Endodermal cell (in vitro differentiated cells): ENCODE results near the gene SRGAP1. TPM values are rescaled to one million over a fixed set of nuclear protein-coding genes. Genes with fewer than 3 reads are reported as not detected.

Source experiments
- DNase-seq: peaks from one replicate; pipeline ENCODE4 v3.0.0-alpha.2; 2017
- H3K27ac ChIP-seq: 2 replicates; pipeline ENCODE4 v1.5.1; 2013; ENCODE audit warnings: mild to moderate bottlenecking, low read depth, low read length, moderate library complexity
- H3K27me3 ChIP-seq: 2 replicates; pipeline ENCODE4 v1.6.1; 2013; ENCODE audit warnings: mild to moderate bottlenecking, low read length, moderate library complexity; ENCODE audit not compliant: insufficient read depth, control insufficient read depth, poor library complexity, severe bottlenecking
- H3K36me3 ChIP-seq: 2 replicates; pipeline ENCODE4 v1.7.0; 2013; ENCODE audit warnings: mild to moderate bottlenecking, low read length, moderate library complexity; ENCODE audit not compliant: control insufficient read depth, insufficient read depth
- H3K4me1 ChIP-seq: one replicate; pipeline ENCODE4 v1.7.0; 2013; ENCODE audit warnings: low read length; ENCODE audit not compliant: control insufficient read depth, insufficient read depth
- H3K4me3 ChIP-seq: 2 replicates; pipeline ENCODE4 v1.5.1; 2013; ENCODE audit warnings: mild to moderate bottlenecking, low read length, moderate library complexity
- H3K9ac ChIP-seq: 2 replicates; pipeline ENCODE4 v1.6.1; 2013; ENCODE audit warnings: mild to moderate bottlenecking, low read length, moderate library complexity; ENCODE audit not compliant: poor library complexity, severe bottlenecking; ENCODE audit errors: extremely low read depth
- H3K9me3 ChIP-seq: 2 replicates; pipeline ENCODE4 v1.6.1; 2013; ENCODE audit warnings: mild to moderate bottlenecking, low read length, moderate library complexity; ENCODE audit not compliant: control insufficient read depth
- H3K27ac Mint-ChIP-seq: 2 replicates; pipeline ENCODE4 v1.8.0; 2020; ENCODE audit warnings: mixed read lengths
- H3K27me3 Mint-ChIP-seq: 2 replicates; pipeline ENCODE4 v1.8.0; 2021; ENCODE audit warnings: mild to moderate bottlenecking, mixed read lengths; ENCODE audit not compliant: insufficient read depth
- H3K36me3 Mint-ChIP-seq: 2 replicates; pipeline ENCODE4 v1.8.0; 2020; ENCODE audit warnings: low read depth, mixed read lengths
- H3K4me1 Mint-ChIP-seq: 2 replicates; pipeline ENCODE4 v1.8.0; 2020; ENCODE audit warnings: mixed read lengths
- H3K4me3 Mint-ChIP-seq: 2 replicates; pipeline ENCODE4 v1.8.0; 2020; ENCODE audit warnings: mild to moderate bottlenecking, moderate library complexity, mixed read lengths
- H3K9me3 Mint-ChIP-seq: 2 replicates; pipeline ENCODE4 v1.8.0; 2020; ENCODE audit warnings: mild to moderate bottlenecking, mixed read lengths
- CTCF ChIP-seq: fragments of 200-600 bp; sonication (generic); conservative IDR thresholded peaks from 2 replicates; pipeline ENCODE4 v1.5.0; 2021; ENCODE audit warnings: antibody characterized with exemption, mild to moderate bottlenecking
- WGBS, 2 experiments: methylation state at CpG; one replicate each; pipeline versions ENCODE4 v1.1.5 to v1.1.7; 2013; ENCODE audit warnings: missing lambda C conversion rate in 2 of 2, mixed read lengths in 1 of 2; ENCODE audit not compliant: insufficient coverage in 1 of 2, insufficient read length in 1 of 2; 5-methylcytosine and 5-hydroxymethylcytosine counted together
- total RNA-seq, 2 donors: library from RNA; stranded (reverse); fragmentation: NEBNext Ultra II Directional in 1 of 2; extraction: Animal tissue kit (Norgen Biotek cat#: 25700) in 1 of 2; gene quantifications; 2 replicates in 1 of 2; 3 replicates in 1 of 2; pipeline ENCODE4 v1.2.1, GENCODE V29; 2021

Gene SRGAP1
- total RNA-seq, 2 donors from 2014 or later = 10.6 to 13.4 TPM

- H3K4me3 ChIP-seq = no peak overlapping the region
Measured at GRCh38 chr12:63816031-63816430, 28.5 kb upstream of the SRGAP1 start.

GRCh38 chr12:63820427-63820826, 24.1 kb upstream of the SRGAP1 start:
- H3K36me3 Mint-ChIP-seq = no peaks in the 10 kb centered on the region
- H3K9me3 Mint-ChIP-seq = peaks cover 17% of the 10 kb centered on the region
- DNase-seq = no peak
- Histone ChIP-seq H3K4me1 (no peaks in the 10 kb centered on the region), H3K9me3 (peaks cover 24% of the 10 kb centered on the region), H3K36me3 (no peaks in the 10 kb centered on the region), H3K27me3 (no peaks in the 10 kb centered on the region), H3K4me3 (no peak overlapping the region), H3K9ac (no peak overlapping the region), H3K27ac (no peak overlapping the region)
- H3K27me3 Mint-ChIP-seq = peaks cover 6% of the 10 kb centered on the region
- 86 to 100% methylated on average over 1 of the region's 1 CpG for WGBS, 2 experiments
- no peak overlapping the region for H3K4me3 Mint-ChIP-seq
- TF ChIP-seq CTCF = no peak
- no peaks in the 10 kb centered on the region for H3K4me1 Mint-ChIP-seq
- H3K27ac Mint-ChIP-seq = no peak overlapping the region

More at GRCh38 chr12:63816031-63816430, 28.5 kb upstream of the SRGAP1 start:
- H3K36me3 Mint-ChIP-seq = no peaks in the 10 kb centered on the region
- H3K27me3 Mint-ChIP-seq = no peaks in the 10 kb centered on the region
- Histone ChIP-seq H3K4me1 (no peaks in the 10 kb centered on the region), H3K36me3 (no peaks in the 10 kb centered on the region), H3K27me3 (no peaks in the 10 kb centered on the region), H3K9ac (no peak overlapping the region), H3K27ac (no peak overlapping the region), H3K9me3 (peaks cover 23% of the 10 kb centered on the region)
- WGBS, 2 experiments = 85 to 89% methylated on average over 6 of the region's 6 CpGs
- no peak for TF ChIP-seq CTCF
- H3K9me3 Mint-ChIP-seq = peaks cover 9% of the 10 kb centered on the region
- no peak for DNase-seq
- no peak overlapping the region for H3K4me3 Mint-ChIP-seq
- H3K27ac Mint-ChIP-seq = no peak overlapping the region
- peaks cover 9% of the 10 kb centered on the region for H3K4me1 Mint-ChIP-seq

- Histone ChIP-seq H3K36me3 (no peaks in the 10 kb centered on the region), H3K27me3 (no peaks in the 10 kb centered on the region), H3K9me3 (peaks cover 24% of the 10 kb centered on the region), H3K4me3 (no peak overlapping the region), H3K27ac (no peak overlapping the region), H3K4me1 (no peaks in the 10 kb centered on the region), H3K9ac (no peak overlapping the region)
- no peak overlapping the region for H3K4me3 Mint-ChIP-seq
- H3K27ac Mint-ChIP-seq = no peak overlapping the region
- TF ChIP-seq CTCF = no peak
- WGBS, 2 experiments = 95 to 97% methylated on average over 31 to 38 of the region's 38 CpGs
- DNase-seq = no peak
- no peaks in the 10 kb centered on the region for H3K36me3 Mint-ChIP-seq
- H3K9me3 Mint-ChIP-seq = peaks cover 17% of the 10 kb centered on the region
- peaks cover 6% of the 10 kb centered on the region for H3K27me3 Mint-ChIP-seq
- H3K4me1 Mint-ChIP-seq = no peaks in the 10 kb centered on the region
Measured at GRCh38 chr12:63821781-63822251, 22.7 kb upstream of the SRGAP1 start.
